DMS153 (cell line): Measurements from ENCODE around the gene ANKRD28.
"Not testable (repeated sequence)": the region's sequence is repeated elsewhere in the genome, so short reads cannot be mapped to it uniquely, and the experiment has no call there.

ENCODE experiments used
- DNase-seq: peaks from one replicate; lab custom pipeline; 2025; lab: John Stamatoyannopoulos, UW

The ANKRD28 gene

DNA sequence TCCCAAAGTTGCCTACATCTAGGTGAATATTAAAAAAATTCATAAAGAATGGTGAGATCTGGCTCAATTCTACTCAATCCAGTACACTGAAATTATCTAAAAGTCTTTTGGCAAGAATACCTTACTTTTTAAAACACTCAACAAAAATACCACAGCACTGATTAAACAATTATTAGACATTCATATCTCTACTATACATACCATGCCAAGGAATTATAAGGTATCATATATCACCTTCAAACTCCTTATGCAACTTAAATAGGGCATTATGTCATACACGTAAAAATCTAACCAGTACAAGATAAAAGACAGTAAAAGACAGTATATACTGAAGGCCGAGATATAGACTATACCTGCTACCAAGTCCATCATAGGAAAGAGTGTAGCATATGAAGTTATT lies 6.1 kb upstream of the ANKRD28 start:
- no peak for DNase-seq

GRCh38 chr3:15801298-15801697 lies 3.5 kb upstream of the ANKRD28 start:
- DNase-seq = no peak

- no peak for DNase-seq
Observed at GRCh38 chr3:15800780-15801179, 3.0 kb upstream of the ANKRD28 start.

- DNase-seq = no peak
Observed at GRCh38 chr3:15800327-15800726, 2.5 kb upstream of the ANKRD28 start.

DNA sequence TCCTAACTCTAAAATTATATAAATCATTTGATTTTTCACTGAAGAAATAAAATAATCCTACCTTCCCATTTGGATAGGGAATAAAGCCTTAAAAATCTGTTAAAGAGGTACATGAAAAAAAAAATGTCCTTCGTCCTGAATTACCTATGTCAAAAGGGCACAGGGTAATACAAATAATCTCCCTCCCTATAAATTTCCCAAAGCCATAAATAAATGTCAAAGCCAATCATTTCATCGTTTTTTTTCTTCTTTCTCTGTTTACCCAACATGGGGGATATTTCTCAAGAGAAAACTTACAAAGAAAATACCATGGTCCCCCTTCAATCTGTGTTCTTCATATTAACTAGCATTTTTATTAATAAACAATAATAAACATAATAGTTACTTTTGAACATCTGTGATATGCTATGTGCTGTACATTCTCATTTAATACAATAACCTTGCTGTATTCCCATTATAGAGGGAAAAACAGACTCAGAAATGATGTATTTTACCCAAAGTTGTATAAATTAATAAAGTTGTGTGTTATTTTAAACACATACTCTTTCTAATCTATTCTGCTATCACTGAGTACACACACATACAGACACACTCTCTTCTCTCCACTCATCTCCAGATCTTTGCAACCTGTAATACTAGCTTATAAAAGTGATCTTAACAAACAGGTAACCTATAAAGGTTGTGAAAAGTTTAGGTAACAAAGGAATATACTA lies 910 bp upstream of the ANKRD28 start:
- DNase-seq = no peak

GRCh38 chr3:15796771-15797641 lies 773 bp downstream of the ANKRD28 start:
- no peak for DNase-seq

DNA sequence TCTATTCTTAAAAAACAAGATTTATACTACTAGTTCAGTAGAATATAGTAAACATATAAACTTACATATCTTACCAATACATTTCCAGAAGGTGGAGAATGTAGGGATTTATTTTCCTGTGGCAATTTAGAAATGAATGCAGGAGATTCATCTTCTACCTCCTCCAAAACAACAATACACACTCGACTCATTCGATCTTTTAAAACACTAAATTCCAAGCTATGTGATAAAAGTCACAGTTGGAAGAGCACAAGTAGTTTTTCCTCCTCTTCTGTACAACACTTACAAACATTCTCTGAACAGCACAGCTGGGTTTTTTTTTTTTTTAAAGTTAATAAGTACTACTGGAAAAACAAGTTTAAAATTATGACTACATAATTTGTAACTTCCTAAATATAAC lies 1.4 kb downstream of the ANKRD28 start:
- DNase-seq = no peak

DNA sequence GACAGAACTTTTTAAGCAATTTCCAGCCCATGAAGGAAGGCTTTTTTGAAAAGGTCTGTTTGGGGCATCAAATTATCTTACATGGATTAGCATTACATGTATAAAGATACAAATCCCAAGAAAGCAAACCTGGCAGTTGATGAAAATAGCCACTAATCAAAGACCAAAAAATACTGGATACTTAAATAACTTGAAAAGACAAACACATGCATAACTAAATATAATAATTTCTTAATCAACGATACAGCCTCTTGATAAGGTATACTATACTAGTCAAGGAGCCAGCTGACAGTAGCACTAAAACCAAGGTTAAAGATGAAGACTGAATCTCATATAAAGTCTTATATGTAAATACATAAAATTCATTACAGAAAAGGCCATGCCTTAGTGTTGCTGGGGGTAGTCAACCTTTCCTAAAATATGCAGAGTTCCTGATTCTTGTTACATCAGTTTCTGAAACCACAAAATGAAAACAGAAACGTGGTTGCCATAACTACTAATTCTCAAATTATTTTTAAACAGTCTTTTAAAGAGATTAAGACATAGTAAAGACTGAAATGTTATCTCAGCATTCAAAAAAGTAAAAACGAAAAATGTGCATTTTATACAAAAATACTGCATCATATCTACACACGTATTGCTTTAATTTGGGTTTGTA lies 2.0 kb downstream of the ANKRD28 start:
- DNase-seq = no peak

GRCh38 chr3:15794842-15795650 lies 2.7 kb downstream of the ANKRD28 start:
- DNase-seq = no peak

- no peak for DNase-seq
Observed at GRCh38 chr3:15794303-15794771, 3.4 kb downstream of the ANKRD28 start.

DNA sequence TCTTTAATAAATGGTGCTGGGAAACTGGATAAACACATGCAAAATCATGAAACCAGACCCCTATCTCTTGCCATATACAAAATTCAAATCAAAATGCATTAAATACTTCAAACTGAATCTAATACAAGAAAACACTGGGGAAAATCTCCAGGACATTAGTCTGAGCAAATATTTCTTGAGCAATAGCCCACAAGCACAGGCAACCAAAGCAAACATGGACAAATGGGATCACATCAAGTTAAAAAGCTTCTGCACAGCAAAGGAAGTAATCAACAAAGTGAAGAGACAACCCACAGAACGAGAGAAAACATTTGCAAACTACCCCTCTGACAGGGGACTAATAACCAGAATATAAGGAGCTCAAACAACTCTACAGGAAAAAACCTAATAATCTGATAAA lies 6.3 kb downstream of the ANKRD28 start:
- DNase-seq = no peak

DNA sequence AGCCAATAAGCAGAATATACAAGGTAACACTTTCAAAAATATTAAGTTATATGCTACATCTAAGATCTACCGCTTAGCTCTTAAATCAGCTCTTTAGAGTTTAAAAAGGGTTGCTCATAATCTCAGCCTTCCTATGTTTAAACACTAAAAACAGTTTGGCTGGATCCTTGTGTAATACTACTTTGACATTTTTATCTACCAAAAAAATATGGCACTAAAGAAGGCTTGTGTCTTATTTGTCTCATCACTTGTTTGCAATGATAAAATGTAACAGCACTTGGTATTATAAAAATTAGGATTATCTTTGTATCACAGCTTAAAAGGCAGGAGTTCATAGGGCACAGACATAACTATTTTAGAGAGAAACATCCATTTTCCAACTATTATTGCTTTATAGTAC lies 9.8 kb downstream of the ANKRD28 start:
- no peak for DNase-seq

DNA sequence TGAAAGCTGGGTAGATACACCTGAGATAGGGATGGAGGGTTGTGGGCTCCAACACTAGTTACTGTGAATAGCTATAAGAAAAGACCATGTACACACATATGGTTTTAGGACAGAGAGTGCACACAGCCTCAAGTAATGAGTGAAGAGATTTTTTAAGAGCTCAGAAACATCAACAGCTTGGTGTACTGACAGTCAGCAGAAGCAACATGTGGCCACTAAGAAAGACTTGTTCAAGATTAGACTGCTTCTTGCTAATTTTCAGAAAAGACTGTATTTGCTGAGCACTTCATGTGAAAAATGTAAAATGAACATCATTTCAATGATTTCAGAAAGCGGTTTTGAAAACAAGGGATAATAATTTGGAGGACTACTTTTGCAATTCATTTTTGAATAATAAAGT lies 10.3 kb downstream of the ANKRD28 start:
- DNase-seq = no peak

GRCh38 chr3:15783361-15783969 lies 14.3 kb downstream of the ANKRD28 start:
- DNase-seq = no peak

GRCh38 chr3:15782429-15782828 lies 15.3 kb downstream of the ANKRD28 start:
- DNase-seq = no peak

GRCh38 chr3:15781637-15782402 lies 16.0 kb downstream of the ANKRD28 start:
- DNase-seq = no peak

DNA sequence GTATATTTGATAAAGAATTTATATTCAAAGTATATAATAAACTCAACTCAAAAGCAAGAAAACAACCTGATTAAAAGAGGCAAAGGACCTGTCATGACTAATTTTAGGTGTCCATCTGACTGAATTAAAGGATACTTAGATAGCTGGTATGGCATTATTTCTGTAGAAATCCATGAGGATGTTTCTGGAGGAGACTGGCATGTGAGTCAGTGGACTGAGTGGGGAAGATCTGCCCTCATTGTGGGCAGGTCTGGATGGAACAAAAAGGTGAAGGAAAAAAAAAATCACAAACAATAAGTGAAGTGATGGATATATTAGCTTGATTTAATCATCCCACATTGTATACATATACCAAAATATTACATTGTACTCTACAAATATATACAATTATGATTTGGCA lies 16.6 kb downstream of the ANKRD28 start:
- DNase-seq = no peak

DNA sequence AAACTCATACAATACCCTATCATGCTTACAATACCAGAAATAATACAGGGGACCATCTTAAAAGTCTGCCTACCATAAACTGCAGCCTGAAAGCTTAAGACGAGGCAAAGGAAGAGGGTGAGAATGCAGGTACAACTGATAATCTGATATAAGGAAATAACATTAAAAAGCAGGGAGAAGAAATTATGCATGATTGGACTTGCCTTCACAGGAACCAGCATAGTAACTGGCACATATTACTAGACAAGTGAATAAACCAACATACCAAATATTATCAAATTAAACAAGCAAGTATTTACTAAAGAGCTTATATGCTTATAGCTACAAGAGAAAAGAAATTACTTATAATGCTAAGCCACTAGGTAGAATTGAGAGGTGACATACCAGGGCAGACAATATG lies 18.7 kb downstream of the ANKRD28 start:
- DNase-seq = no peak

- no peak for DNase-seq
Observed at GRCh38 chr3:15778332-15778858, 19.4 kb downstream of the ANKRD28 start.

DNA sequence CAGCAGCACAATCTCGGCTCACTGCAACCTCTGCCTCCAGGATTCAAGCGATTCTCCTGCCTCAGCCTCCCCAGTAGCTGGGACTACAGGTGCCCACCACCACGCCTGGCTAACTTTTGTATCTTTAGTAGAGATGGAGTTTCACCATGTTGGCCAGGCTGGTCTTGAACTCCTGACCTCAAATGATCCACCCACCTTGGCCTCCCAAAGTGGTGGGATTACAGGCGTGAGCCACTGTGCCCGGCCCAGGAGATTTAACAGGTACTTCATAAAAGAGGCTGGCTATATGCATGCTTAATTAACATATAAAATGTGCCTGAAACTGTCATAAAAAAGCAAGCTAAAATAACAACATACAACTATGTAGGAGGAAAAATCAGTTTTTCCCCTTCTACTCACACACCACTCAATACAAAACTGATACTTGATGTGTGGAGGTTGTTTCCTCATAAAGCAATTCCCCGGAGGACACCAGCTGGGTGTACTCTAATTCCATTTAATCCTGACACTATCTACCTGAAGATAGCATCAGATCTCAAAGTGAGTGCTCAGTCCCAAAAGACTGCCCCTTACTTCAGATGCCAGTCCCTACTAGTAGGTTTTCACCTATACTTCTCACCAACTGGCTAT lies 22.7 kb downstream of the ANKRD28 start:
- not testable (repeated sequence) for DNase-seq
